B cell (primary cell): Measurements from ENCODE around the gene SDK2. TPM values are rescaled to one million over a fixed set of nuclear protein-coding genes. Genes with fewer than 3 reads are reported as not detected.

Experiments
- ATAC-seq: fragments of 200-7000 bp; cut with Tn5 transposase; one replicate; pipeline ENCODE4 v1.10.0; 2021; ENCODE audit warnings: low read depth, mild to moderate bottlenecking, moderate number of reproducible peaks, moderate library complexity
- CTCF ChIA-PET: fragments of 350-600 bp; sonication (Branson Sonifier 250); formaldehyde crosslinking; loops from one replicate; lab custom pipeline; 2021; ENCODE audit warnings: antibody characterized with exemption, inconsistent platforms; lab: Charles Lee
- POLR2A ChIA-PET: fragments of 350-600 bp; sonication (Branson Sonifier 250); formaldehyde crosslinking; loops from one replicate; lab custom pipeline; 2021; ENCODE audit warnings: antibody characterized with exemption; lab: Charles Lee
- DNase-seq: peaks from one replicate; pipeline ENCODE4 v3.0.0; 2013
- H2AFZ ChIP-seq: 2 replicates; pipeline ENCODE4 v1.6.1; 2012; ENCODE audit warnings: mild to moderate bottlenecking, low read depth, low read length; ENCODE audit not compliant: insufficient read depth, poor library complexity, severe bottlenecking
- H3K27ac ChIP-seq, 2 donors: 1 replicate in 1 of 2; 2 replicates in 1 of 2; pipeline ENCODE4 v1.5.1; 2012 to 2013; ENCODE audit warnings: low read length in 2 of 2, mild to moderate bottlenecking in 2 of 2, moderate library complexity in 1 of 2
- H3K27me3 ChIP-seq, 4 experiments: fragments of 200-600 bp in 1 of 4; sonication (generic) in 1 of 4; replicated peaks in 1 of 4; 1 replicate in 2 of 4; 2 replicates in 2 of 4; pipeline versions ENCODE4 v1.6.1 to v1.7.0; 2013 to 2016; ENCODE audit warnings: low read length in 3 of 4, mild to moderate bottlenecking in 2 of 4, mixed read lengths in 1 of 4, moderate library complexity in 1 of 4; ENCODE audit not compliant: insufficient read depth in 4 of 4, control insufficient read depth in 3 of 4; ENCODE audit errors: control extremely low read depth in 1 of 4
- H3K36me3 ChIP-seq, 2 experiments: replicated peaks in 1 of 2; 1 replicate in 1 of 2; 2 replicates in 1 of 2; pipeline versions ENCODE4 v1.6.1 to v1.7.1; 2013; ENCODE audit warnings: low read length in 1 of 2; ENCODE audit not compliant: insufficient read depth in 2 of 2, control insufficient read depth in 1 of 2; ENCODE audit errors: control extremely low read depth in 1 of 2, extremely low read depth in 1 of 2
- H3K4me1 ChIP-seq, 2 donors: fragments of 200-600 bp in 1 of 2; sonication (generic) in 1 of 2; 1 replicate in 1 of 2; 2 replicates in 1 of 2; pipeline versions ENCODE4 v1.5.1 to v1.6.1; 2013 to 2017; ENCODE audit warnings: low read length in 2 of 2; ENCODE audit not compliant: control insufficient read depth in 2 of 2, insufficient read depth in 2 of 2
- H3K4me2 ChIP-seq: replicated peaks from 2 replicates; pipeline ENCODE3; 2012; ENCODE audit warnings: mild to moderate bottlenecking, low read depth, low read length; ENCODE audit not compliant: poor library complexity, severe bottlenecking
- H3K4me3 ChIP-seq, 5 experiments: fragments of 200-600 bp in 1 of 5; sonication (generic) in 1 of 5; 1 replicate in 3 of 5; 2 replicates in 2 of 5; pipeline versions ENCODE4 v1.5.1 to v1.7.0; 2011 to 2016; ENCODE audit warnings: low read length in 4 of 5, mild to moderate bottlenecking in 4 of 5, low read depth in 2 of 5, control low read depth in 1 of 5, moderate library complexity in 1 of 5; ENCODE audit not compliant: insufficient read depth in 1 of 5; ENCODE audit errors: control extremely low read depth in 1 of 5, extremely low read depth in 1 of 5
- H3K79me2 ChIP-seq: fragments of 200-600 bp; sonication (generic); one replicate; pipeline ENCODE4 v1.6.0; 2016; ENCODE audit warnings: low read length; ENCODE audit not compliant: control insufficient read depth, insufficient read depth
- H3K9ac ChIP-seq: fragments of 200-600 bp; sonication (generic); 2 replicates; pipeline ENCODE4 v1.6.1; 2017; ENCODE audit warnings: mild to moderate bottlenecking, low read length, moderate library complexity
- H3K9me3 ChIP-seq, 3 donors: one replicate each; pipeline versions ENCODE4 v1.6.1 to v1.7.1; 2013; ENCODE audit warnings: low read length in 2 of 3; ENCODE audit not compliant: control insufficient read depth in 2 of 3, insufficient read depth in 1 of 3; ENCODE audit errors: control extremely low read depth in 1 of 3
- H4K20me1 ChIP-seq: 2 replicates; pipeline ENCODE4 v1.6.0; 2012; ENCODE audit warnings: mild to moderate bottlenecking, low read length; ENCODE audit not compliant: insufficient read depth, control insufficient read depth, poor library complexity, severe bottlenecking
- H3K27ac Mint-ChIP-seq: one replicate; pipeline ENCODE4 v1.8.0; 2021; ENCODE audit warnings: mixed read lengths
- H3K27me3 Mint-ChIP-seq: one replicate; pipeline ENCODE4 v1.8.0; 2021; ENCODE audit warnings: mixed read lengths
- H3K4me1 Mint-ChIP-seq: one replicate; pipeline ENCODE4 v1.8.0; 2021; ENCODE audit warnings: mixed read lengths
- H3K4me3 Mint-ChIP-seq: one replicate; pipeline ENCODE4 v1.8.0; 2021; ENCODE audit warnings: mixed read lengths
- H3K9me3 Mint-ChIP-seq: one replicate; pipeline ENCODE4 v1.8.0; 2022; ENCODE audit warnings: mixed read lengths; ENCODE audit not compliant: insufficient read depth
- EZH2 ChIP-seq: IDR thresholded peaks from 2 replicates; pipeline ENCODE4 v1.6.1; 2012; ENCODE audit warnings: borderline replicate concordance, low read depth, mild to moderate bottlenecking, moderate library complexity, low read length; ENCODE audit not compliant: insufficient read depth, poor library complexity, severe bottlenecking
- WGBS: methylation state at CpG from one replicate; pipeline ENCODE4 v1.1.5; 2013; ENCODE audit warnings: missing lambda C conversion rate; ENCODE audit not compliant: insufficient coverage; 5-methylcytosine and 5-hydroxymethylcytosine counted together
- intact Hi-C: fragments of 100-400 bp; cut with micrococcal nuclease; formaldehyde crosslinking; loops from one replicate; pipeline ENCODE4 v1.10.0; 2022
- polyA plus RNA-seq: library from polyadenylated mRNA; depleted of rRNA; stranded (reverse); fragments of >200 nt; gene quantifications from 2 replicates; pipeline ENCODE4 v1.2.3, GENCODE V29; 2012
- total RNA-seq, 2 donors: library from RNA; stranded (reverse); fragments of 120-200 nt in 1 of 2; gene quantifications; 1 replicate in 1 of 2; 2 replicates in 1 of 2; pipeline versions ENCODE4 v1.2.3 to v1.2.4, GENCODE V29; 2013 to 2022
- TF ChIP-seq, protein P1 (sequence below): fragments of 200-600 bp; IDR thresholded peaks from one replicate; pipeline ENCODE4 v1.8.0; 2022; ENCODE audit warnings: antibody characterized with exemption, mild to moderate bottlenecking

SDK2 gene
- total and polyA plus RNA-seq, 2 donors (not counting 1 experiment from before 2014, with no cell fraction given): 3.2 to 13.0 TPM

GRCh38 chr17:73384926-73385325 lies 259.3 kb downstream of the SDK2 start:
- H3K4me3 Mint-ChIP-seq: no peak overlapping the region
- ChIA-PET CTCF (no interaction called here), POLR2A (no interaction called here)
- 93% methylated on average over 5 of the region's 8 CpGs for WGBS
- no peaks in the 10 kb centered on the region for H3K9me3 ChIP-seq
- H3K4me1 ChIP-seq: no peaks in the 10 kb centered on the region
- H2AFZ ChIP-seq: no peak overlapping the region
- H3K79me2 ChIP-seq: no peaks in the 10 kb centered on the region
- H3K27me3 ChIP-seq: no peaks in the 10 kb centered on the region
- no peak overlapping the region for H3K27ac Mint-ChIP-seq
- no peak overlapping the region for H3K27ac ChIP-seq
- no peaks in the 10 kb centered on the region for H3K27me3 Mint-ChIP-seq
- no peaks in the 10 kb centered on the region for H3K4me1 Mint-ChIP-seq
- intact Hi-C loops: no loop called here
- H4K20me1 ChIP-seq: no peaks in the 10 kb centered on the region
- H3K36me3 ChIP-seq: peaks cover 0 to 19% of the 10 kb centered on the region in 2 experiments
- DNase-seq (no peak), ATAC-seq (no peak)
- H3K4me2 ChIP-seq: no peak overlapping the region
- H3K9me3 Mint-ChIP-seq: no peaks in the 10 kb centered on the region
- no peak for TF ChIP-seq EZH2
- TF ChIP-seq, protein P1, sequence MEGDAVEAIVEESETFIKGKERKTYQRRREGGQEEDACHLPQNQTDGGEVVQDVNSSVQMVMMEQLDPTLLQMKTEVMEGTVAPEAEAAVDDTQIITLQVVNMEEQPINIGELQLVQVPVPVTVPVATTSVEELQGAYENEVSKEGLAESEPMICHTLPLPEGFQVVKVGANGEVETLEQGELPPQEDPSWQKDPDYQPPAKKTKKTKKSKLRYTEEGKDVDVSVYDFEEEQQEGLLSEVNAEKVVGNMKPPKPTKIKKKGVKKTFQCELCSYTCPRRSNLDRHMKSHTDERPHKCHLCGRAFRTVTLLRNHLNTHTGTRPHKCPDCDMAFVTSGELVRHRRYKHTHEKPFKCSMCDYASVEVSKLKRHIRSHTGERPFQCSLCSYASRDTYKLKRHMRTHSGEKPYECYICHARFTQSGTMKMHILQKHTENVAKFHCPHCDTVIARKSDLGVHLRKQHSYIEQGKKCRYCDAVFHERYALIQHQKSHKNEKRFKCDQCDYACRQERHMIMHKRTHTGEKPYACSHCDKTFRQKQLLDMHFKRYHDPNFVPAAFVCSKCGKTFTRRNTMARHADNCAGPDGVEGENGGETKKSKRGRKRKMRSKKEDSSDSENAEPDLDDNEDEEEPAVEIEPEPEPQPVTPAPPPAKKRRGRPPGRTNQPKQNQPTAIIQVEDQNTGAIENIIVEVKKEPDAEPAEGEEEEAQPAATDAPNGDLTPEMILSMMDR: no peak
- H3K9ac ChIP-seq: no peak overlapping the region
- no peak overlapping the region for H3K4me3 ChIP-seq

GRCh38 chr17:73380439-73381106 lies 263.7 kb downstream of the SDK2 start:
- Histone ChIP-seq H3K4me1 (no peaks in the 10 kb centered on the region), H3K27ac (no peak overlapping the region), H3K4me3 (no peak overlapping the region), H3K9ac (no peak overlapping the region), H4K20me1 (no peaks in the 10 kb centered on the region), H3K36me3 (peaks cover 0 to 13% of the 10 kb centered on the region in 2 experiments), H3K79me2 (no peaks in the 10 kb centered on the region), H2AFZ (no peak overlapping the region), H3K4me2 (no peak overlapping the region), H3K27me3 (no peaks in the 10 kb centered on the region), H3K9me3 (no peaks in the 10 kb centered on the region)
- DNase-seq: no peak
- H3K27me3 Mint-ChIP-seq: no peaks in the 10 kb centered on the region
- H3K4me3 Mint-ChIP-seq: no peak overlapping the region
- ATAC-seq: no peak
- ChIA-PET CTCF (interaction anchor here (0.8 to 1.2 kb wide), 2 partner anchors 10 to 15 kb away, joined by 3 to 4 read pairs; no protein-coding TSS in a partner anchor), POLR2A (no interaction called here)
- no peaks in the 10 kb centered on the region for H3K4me1 Mint-ChIP-seq
- 88% methylated on average over 18 of the region's 29 CpGs for WGBS
- H3K9me3 Mint-ChIP-seq: no peaks in the 10 kb centered on the region
- TF ChIP-seq EZH2: no peak
- TF ChIP-seq, protein P1: no peak
- H3K27ac Mint-ChIP-seq: no peak overlapping the region
- intact Hi-C loops: no loop called here
